ENCODE data around the gene SYNJ1. TPM values are rescaled to one million over a fixed set of nuclear protein-coding genes. Genes with fewer than 3 reads are reported as not detected.

The SYNJ1 gene
- total and polyA plus RNA-seq, 2 experiments from 2014 or later, result 1.4 to 4.2 TPM

DNA sequence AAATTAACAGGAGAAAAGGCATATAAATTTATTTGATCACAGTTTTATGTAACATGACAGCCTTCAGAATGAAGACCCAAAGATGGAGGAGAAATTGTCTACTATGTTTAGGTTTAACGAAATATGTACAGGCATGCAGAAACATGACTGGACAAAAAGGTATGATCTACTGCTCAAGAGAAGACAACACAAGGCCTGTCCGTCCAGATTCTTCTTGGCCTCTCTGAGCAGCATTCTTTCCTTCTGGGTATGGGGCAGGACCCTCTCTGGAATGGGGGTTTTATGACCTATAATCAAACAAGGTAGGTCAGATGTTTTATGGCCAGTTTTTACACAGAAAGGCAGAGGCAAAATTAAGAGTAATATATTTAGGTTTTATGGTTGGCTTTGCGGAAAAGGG is 13.5 kb upstream of the SYNJ1 start:
- TF ChIP-seq STAT1 (IDR thresholded peaks at IDR 0.05; ENCODE audit: unreplicated experiment) (no peak), EZH2phosphoT487 (IDR thresholded peaks at IDR 0.05; ENCODE audit: unreplicated experiment) (no peak), POLR2AphosphoS5 (IDR thresholded peaks at IDR 0.05; ENCODE audit: low read depth) (no peak), EZH2 (IDR thresholded peaks at IDR 0.05; ENCODE audit: low read depth, unreplicated experiment) (no peak), CREB1 (CRISPR knock-in tag; IDR thresholded peaks at IDR 0.05; ENCODE audit: low read depth) (no peak), NANOG (IDR thresholded peaks at IDR 0.05; ENCODE audit: borderline replicate concordance) (no peak), ZNF114 (CRISPR knock-in tag; IDR thresholded peaks at IDR 0.05) (no peak), ZNF331 (CRISPR knock-in tag; IDR thresholded peaks at IDR 0.05; ENCODE audit: low read depth) (no peak), JUNB (IDR thresholded peaks at IDR 0.05; ENCODE audit: unreplicated experiment) (no peak)
- TF ChIP-seq, protein P1, sequence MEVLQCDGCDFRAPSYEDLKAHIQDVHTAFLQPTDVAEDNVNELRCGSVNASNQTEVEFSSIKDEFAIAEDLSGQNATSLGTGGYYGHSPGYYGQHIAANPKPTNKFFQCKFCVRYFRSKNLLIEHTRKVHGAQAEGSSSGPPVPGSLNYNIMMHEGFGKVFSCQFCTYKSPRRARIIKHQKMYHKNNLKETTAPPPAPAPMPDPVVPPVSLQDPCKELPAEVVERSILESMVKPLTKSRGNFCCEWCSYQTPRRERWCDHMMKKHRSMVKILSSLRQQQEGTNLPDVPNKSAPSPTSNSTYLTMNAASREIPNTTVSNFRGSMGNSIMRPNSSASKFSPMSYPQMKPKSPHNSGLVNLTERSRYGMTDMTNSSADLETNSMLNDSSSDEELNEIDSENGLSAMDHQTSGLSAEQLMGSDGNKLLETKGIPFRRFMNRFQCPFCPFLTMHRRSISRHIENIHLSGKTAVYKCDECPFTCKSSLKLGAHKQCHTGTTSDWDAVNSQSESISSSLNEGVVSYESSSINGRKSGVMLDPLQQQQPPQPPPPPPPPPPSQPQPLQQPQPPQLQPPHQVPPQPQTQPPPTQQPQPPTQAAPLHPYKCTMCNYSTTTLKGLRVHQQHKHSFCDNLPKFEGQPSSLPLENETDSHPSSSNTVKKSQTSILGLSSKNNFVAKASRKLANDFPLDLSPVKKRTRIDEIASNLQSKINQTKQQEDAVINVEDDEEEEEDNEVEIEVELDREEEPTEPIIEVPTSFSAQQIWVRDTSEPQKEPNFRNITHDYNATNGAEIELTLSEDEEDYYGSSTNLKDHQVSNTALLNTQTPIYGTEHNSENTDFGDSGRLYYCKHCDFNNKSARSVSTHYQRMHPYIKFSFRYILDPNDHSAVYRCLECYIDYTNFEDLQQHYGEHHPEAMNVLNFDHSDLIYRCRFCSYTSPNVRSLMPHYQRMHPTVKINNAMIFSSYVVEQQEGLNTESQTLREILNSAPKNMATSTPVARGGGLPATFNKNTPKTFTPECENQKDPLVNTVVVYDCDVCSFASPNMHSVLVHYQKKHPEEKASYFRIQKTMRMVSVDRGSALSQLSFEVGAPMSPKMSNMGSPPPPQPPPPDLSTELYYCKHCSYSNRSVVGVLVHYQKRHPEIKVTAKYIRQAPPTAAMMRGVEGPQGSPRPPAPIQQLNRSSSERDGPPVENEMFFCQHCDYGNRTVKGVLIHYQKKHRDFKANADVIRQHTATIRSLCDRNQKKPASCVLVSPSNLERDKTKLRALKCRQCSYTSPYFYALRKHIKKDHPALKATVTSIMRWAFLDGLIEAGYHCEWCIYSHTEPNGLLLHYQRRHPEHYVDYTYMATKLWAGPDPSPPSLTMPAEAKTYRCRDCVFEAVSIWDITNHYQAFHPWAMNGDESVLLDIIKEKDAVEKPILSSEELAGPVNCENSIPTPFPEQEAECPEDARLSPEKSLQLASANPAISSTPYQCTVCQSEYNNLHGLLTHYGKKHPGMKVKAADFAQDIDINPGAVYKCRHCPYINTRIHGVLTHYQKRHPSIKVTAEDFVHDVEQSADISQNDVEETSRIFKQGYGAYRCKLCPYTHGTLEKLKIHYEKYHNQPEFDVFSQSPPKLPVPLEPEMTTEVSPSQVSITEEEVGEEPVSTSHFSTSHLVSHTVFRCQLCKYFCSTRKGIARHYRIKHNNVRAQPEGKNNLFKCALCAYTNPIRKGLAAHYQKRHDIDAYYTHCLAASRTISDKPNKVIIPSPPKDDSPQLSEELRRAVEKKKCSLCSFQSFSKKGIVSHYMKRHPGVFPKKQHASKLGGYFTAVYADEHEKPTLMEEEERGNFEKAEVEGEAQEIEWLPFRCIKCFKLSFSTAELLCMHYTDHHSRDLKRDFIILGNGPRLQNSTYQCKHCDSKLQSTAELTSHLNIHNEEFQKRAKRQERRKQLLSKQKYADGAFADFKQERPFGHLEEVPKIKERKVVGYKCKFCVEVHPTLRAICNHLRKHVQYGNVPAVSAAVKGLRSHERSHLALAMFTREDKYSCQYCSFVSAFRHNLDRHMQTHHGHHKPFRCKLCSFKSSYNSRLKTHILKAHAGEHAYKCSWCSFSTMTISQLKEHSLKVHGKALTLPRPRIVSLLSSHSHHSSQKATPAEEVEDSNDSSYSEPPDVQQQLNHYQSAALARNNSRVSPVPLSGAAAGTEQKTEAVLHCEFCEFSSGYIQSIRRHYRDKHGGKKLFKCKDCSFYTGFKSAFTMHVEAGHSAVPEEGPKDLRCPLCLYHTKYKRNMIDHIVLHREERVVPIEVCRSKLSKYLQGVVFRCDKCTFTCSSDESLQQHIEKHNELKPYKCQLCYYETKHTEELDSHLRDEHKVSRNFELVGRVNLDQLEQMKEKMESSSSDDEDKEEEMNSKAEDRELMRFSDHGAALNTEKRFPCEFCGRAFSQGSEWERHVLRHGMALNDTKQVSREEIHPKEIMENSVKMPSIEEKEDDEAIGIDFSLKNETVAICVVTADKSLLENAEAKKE (CRISPR knock-in tag; IDR thresholded peaks at IDR 0.05), result no peak
- TF ChIP-seq, protein P2, sequence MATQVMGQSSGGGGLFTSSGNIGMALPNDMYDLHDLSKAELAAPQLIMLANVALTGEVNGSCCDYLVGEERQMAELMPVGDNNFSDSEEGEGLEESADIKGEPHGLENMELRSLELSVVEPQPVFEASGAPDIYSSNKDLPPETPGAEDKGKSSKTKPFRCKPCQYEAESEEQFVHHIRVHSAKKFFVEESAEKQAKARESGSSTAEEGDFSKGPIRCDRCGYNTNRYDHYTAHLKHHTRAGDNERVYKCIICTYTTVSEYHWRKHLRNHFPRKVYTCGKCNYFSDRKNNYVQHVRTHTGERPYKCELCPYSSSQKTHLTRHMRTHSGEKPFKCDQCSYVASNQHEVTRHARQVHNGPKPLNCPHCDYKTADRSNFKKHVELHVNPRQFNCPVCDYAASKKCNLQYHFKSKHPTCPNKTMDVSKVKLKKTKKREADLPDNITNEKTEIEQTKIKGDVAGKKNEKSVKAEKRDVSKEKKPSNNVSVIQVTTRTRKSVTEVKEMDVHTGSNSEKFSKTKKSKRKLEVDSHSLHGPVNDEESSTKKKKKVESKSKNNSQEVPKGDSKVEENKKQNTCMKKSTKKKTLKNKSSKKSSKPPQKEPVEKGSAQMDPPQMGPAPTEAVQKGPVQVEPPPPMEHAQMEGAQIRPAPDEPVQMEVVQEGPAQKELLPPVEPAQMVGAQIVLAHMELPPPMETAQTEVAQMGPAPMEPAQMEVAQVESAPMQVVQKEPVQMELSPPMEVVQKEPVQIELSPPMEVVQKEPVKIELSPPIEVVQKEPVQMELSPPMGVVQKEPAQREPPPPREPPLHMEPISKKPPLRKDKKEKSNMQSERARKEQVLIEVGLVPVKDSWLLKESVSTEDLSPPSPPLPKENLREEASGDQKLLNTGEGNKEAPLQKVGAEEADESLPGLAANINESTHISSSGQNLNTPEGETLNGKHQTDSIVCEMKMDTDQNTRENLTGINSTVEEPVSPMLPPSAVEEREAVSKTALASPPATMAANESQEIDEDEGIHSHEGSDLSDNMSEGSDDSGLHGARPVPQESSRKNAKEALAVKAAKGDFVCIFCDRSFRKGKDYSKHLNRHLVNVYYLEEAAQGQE (IDR thresholded peaks at IDR 0.05; ENCODE audit: unreplicated experiment), result no peak
- TF ChIP-seq, protein P3, sequence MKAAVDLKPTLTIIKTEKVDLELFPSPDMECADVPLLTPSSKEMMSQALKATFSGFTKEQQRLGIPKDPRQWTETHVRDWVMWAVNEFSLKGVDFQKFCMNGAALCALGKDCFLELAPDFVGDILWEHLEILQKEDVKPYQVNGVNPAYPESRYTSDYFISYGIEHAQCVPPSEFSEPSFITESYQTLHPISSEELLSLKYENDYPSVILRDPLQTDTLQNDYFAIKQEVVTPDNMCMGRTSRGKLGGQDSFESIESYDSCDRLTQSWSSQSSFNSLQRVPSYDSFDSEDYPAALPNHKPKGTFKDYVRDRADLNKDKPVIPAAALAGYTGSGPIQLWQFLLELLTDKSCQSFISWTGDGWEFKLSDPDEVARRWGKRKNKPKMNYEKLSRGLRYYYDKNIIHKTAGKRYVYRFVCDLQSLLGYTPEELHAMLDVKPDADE (IDR thresholded peaks at IDR 0.05), result no peak
- TF ChIP-seq, protein P4, sequence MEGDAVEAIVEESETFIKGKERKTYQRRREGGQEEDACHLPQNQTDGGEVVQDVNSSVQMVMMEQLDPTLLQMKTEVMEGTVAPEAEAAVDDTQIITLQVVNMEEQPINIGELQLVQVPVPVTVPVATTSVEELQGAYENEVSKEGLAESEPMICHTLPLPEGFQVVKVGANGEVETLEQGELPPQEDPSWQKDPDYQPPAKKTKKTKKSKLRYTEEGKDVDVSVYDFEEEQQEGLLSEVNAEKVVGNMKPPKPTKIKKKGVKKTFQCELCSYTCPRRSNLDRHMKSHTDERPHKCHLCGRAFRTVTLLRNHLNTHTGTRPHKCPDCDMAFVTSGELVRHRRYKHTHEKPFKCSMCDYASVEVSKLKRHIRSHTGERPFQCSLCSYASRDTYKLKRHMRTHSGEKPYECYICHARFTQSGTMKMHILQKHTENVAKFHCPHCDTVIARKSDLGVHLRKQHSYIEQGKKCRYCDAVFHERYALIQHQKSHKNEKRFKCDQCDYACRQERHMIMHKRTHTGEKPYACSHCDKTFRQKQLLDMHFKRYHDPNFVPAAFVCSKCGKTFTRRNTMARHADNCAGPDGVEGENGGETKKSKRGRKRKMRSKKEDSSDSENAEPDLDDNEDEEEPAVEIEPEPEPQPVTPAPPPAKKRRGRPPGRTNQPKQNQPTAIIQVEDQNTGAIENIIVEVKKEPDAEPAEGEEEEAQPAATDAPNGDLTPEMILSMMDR (conservative IDR thresholded peaks at IDR 0.05; ENCODE audit: low read depth in 2 of 2), result no peak
- peaks cover 2% of the 10 kb centered on the region for H3K27me3 Mint-ChIP-seq (ENCODE audit: insufficient read depth, low read depth, poor library complexity)
- Histone ChIP-seq H3K9me2 (ENCODE audit: insufficient read depth) (no peaks in the 10 kb centered on the region), H3F3A (replicated peaks; ENCODE audit: low read depth) (no peaks in the 10 kb centered on the region), H3K4me1 (ENCODE audit: insufficient read depth) (peaks cover 5% of the 10 kb centered on the region), H3K27me3 (ENCODE audit: insufficient read depth) (no peaks in the 10 kb centered on the region), H3K27ac (ENCODE audit: low read depth) (no peak overlapping the region), H2AFZ (no peak overlapping the region), H4K20me1 (replicated peaks; ENCODE audit: insufficient read depth) (peaks cover 9% of the 10 kb centered on the region; the same call in 1 of the 2 replicates), H3K36me3 (ENCODE audit: insufficient read depth) (peaks cover 53% of the 10 kb centered on the region), H3K4me3 (no peak overlapping the region), H3K4me2 (no peak overlapping the region), H3K79me2 (replicated peaks; ENCODE audit: insufficient read depth) (peaks cover 19% of the 10 kb centered on the region)
- peaks cover 84% of the 10 kb centered on the region for H3K36me3 Mint-ChIP-seq (ENCODE audit: low read depth)
- no peak for DNase-seq (ENCODE audit: low spot score)
- ATAC-seq, result no peak
- H3K9me3 Mint-ChIP-seq, result no peaks in the 10 kb centered on the region
- H3K4me3 Mint-ChIP-seq, result no peak overlapping the region
- peaks cover 9% of the 10 kb centered on the region; the same call in 2 of the 3 replicates for H3K4me1 Mint-ChIP-seq
- no peak overlapping the region for H3K27ac Mint-ChIP-seq
